ENCODE measurements around the gene SREK1.

SREK1 gene

GRCh38 chr5:66161356-66161755 is 17.3 kb downstream of the SREK1 start:
- TF ChIP-seq ZFX (IDR thresholded peaks at IDR 0.05; ENCODE audit: borderline replicate concordance), result no peak
- no peak for TF ChIP-seq CTCF (IDR thresholded peaks at IDR 0.05)

GRCh38 chr5:66164044-66164790 is 20.1 kb downstream of the SREK1 start:
- no peak overlapping the region for H3K27ac ChIP-seq

More at GRCh38 chr5:66161356-66161755, 17.3 kb downstream of the SREK1 start:
- no peak overlapping the region for H3K27ac ChIP-seq

GRCh38 chr5:66168226-66168625 is 24.1 kb downstream of the SREK1 start:
- no peak overlapping the region for H3K27ac ChIP-seq
- no peak for TF ChIP-seq CTCF (IDR thresholded peaks at IDR 0.05)
- TF ChIP-seq ZFX (IDR thresholded peaks at IDR 0.05; ENCODE audit: borderline replicate concordance), result no peak

More at GRCh38 chr5:66164044-66164790, 20.1 kb downstream of the SREK1 start:
- TF ChIP-seq CTCF (IDR thresholded peaks at IDR 0.05), result no peak
- TF ChIP-seq ZFX (IDR thresholded peaks at IDR 0.05; ENCODE audit: borderline replicate concordance), result no peak

- TF ChIP-seq CTCF (IDR thresholded peaks at IDR 0.05) (no peak), ZFX (IDR thresholded peaks at IDR 0.05; ENCODE audit: borderline replicate concordance) (no peak)
- no peak overlapping the region for H3K27ac ChIP-seq
Observed at GRCh38 chr5:66169534-66169933, 25.4 kb downstream of the SREK1 start.

- TF ChIP-seq ZFX (IDR thresholded peaks at IDR 0.05; ENCODE audit: borderline replicate concordance), result no peak
- TF ChIP-seq CTCF (IDR thresholded peaks at IDR 0.05), result no peak
- H3K27ac ChIP-seq, result no peak overlapping the region
Observed at GRCh38 chr5:66170195-66170919, 26.3 kb downstream of the SREK1 start.

GRCh38 chr5:66171349-66172344 is 27.5 kb downstream of the SREK1 start:
- no peak overlapping the region for H3K27ac ChIP-seq
- TF ChIP-seq CTCF (IDR thresholded peaks at IDR 0.05) (peak; percentile 61), ZFX (IDR thresholded peaks at IDR 0.05; ENCODE audit: borderline replicate concordance) (no peak)

All from 22Rv1 (cell line).